C4-2B (cell line): ENCODE data around the gene OSBPL2.

Experiments
- CTCF ChIP-seq: fragments of 450-650 bp; conservative IDR thresholded peaks from 2 replicates; pipeline ENCODE4 v1.5.1; 2017; ENCODE audit warnings: mild to moderate bottlenecking
- ZFX ChIP-seq: fragments of 450-650 bp; IDR thresholded peaks from 2 replicates; pipeline ENCODE4 v1.6.1; 2017

- no peak for TF ChIP-seq CTCF
- TF ChIP-seq ZFX, result no peak
Measured at GRCh38 chr20:62236766-62237513, 1.4 kb upstream of the OSBPL2 start.
